ENCODE measurements around the gene CATSPERD. TPM values are rescaled to one million over a fixed set of nuclear protein-coding genes. Genes with fewer than 3 reads are reported as not detected.

Gene CATSPERD
- total RNA-seq, 1 donor from 2014 or later: not detected

DNA sequence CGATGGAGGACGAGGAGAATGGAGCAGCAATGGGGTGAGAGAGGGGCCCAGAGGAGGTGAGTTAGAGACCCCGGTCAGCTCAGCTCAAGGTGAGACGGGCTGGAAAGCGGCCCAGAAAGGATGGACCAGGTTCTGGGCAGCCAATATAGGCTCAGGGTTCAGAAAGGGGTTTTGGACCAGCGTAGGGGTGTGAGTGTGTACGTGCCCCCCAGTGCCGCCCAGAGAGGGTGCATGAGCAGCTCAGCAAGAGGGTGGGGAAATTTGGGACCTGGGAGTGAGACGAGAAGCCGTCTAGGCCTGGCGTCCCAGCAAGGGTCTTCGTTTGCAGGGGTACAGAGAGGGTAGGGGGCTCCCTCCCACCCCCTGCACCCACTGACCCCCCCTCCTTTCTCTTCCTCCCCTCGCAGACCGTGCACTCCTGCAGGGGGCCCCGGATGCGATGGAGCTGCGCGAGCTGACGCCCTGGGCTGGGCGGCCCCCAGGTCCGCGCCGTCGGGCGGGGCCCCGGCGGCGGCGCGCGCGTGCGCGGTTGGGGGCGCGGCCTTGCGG, 107.0 kb downstream of the CATSPERD start:
- Mint-ChIP-seq H3K4me1 (peaks cover 8% of the 10 kb centered on the region), H3K4me3 (peak overlapping the region; percentile 100), H3K27ac (peak overlapping the region; percentile 92), H3K9me3 (no peaks in the 10 kb centered on the region), H3K36me3 (ENCODE audit: low read depth) (no peaks in the 10 kb centered on the region), H3K27me3 (no peaks in the 10 kb centered on the region)
- intact Hi-C loops (cut with micrococcal nuclease): loop anchor here (5.0 to 10.0 kb wide), 2 partner anchors 75 to 137 kb away; partner anchors contain the start of genes NDUFA11 and VMAC
- no peak for DNase-seq

DNA sequence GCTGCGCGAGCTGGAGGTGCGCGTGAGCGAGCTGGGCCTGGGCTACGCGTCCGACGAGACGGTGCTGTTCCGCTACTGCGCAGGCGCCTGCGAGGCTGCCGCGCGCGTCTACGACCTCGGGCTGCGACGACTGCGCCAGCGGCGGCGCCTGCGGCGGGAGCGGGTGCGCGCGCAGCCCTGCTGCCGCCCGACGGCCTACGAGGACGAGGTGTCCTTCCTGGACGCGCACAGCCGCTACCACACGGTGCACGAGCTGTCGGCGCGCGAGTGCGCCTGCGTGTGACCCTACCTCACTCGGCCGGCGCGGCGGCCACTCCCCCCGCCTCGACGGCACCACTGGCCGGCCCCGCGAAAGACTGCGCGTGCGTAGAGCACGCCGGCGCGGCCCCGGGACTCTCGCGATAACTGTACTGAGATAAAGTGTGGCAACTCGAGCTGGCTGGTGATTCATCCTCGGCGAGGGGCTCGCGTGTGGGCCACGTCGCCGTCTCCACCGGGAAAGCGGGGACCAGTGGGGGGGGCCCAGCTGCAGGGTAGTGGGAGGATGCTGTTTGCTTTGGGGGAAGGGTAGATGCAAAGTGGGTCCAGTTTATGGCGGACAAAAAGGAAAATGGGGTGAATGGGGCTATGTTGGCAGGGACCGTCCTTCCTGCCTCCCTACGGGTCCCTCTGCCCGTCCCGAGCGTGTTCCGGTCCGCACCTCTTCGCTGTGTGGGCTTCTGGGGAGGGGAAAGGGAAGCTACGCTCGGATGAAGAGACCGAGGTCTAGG, 107.6 kb downstream of the CATSPERD start:
- Mint-ChIP-seq H3K4me3 (peak overlapping the region; percentile 100), H3K36me3 (ENCODE audit: low read depth) (no peaks in the 10 kb centered on the region), H3K27me3 (no peaks in the 10 kb centered on the region), H3K27ac (peak overlapping the region; percentile 100), H3K9me3 (no peaks in the 10 kb centered on the region), H3K4me1 (peaks cover 8% of the 10 kb centered on the region)
- intact Hi-C loops (cut with micrococcal nuclease): loop anchor here (1.0 to 10.0 kb wide), 4 partner anchors 23 to 137 kb away; partner anchors contain the start of genes NDUFA11, NRTN and VMAC
- peak; percentile 99 for DNase-seq

Other genes with a start within 250 kb of the CATSPERD start
- 0.33 and 0.52 TPM in 2 replicates for gene TINCR, start 152.7 kb upstream of the CATSPERD start, total RNA-seq
- gene SAFB2, start 97.9 kb upstream of the CATSPERD start, total RNA-seq: 97.6 and 101 TPM in 2 replicates
- 142 and 143 TPM in 2 replicates for gene SAFB, start 97.6 kb upstream of the CATSPERD start, total RNA-seq
- 56.2 and 63.4 TPM in 2 replicates for gene MICOS13, start 40.1 kb upstream of the CATSPERD start, total RNA-seq
- gene HSD11B1L, start 39.6 kb upstream of the CATSPERD start, total RNA-seq: 2.2 and 2.6 TPM in 2 replicates
- gene RPL36, start 30.3 kb upstream of the CATSPERD start, total RNA-seq: 1,117 and 1,132 TPM in 2 replicates
- gene LONP1, start 491 bp upstream of the CATSPERD start, total RNA-seq: 220 and 240 TPM in 2 replicates
- gene PRR22, start 64.1 kb downstream of the CATSPERD start, total RNA-seq: 6.7 and 7.5 TPM in 2 replicates
- gene DUS3L, start 70.5 kb downstream of the CATSPERD start, total RNA-seq: 85.8 and 89.8 TPM in 2 replicates
- 0.47 and 0.61 TPM in 2 replicates for gene NRTN, start 84.4 kb downstream of the CATSPERD start, total RNA-seq
- gene FUT6, start 119.1 kb downstream of the CATSPERD start, total RNA-seq: not detected in 2 replicates
- not detected in 2 replicates for gene FUT3, start 130.8 kb downstream of the CATSPERD start, total RNA-seq
- gene FUT5, start 149.9 kb downstream of the CATSPERD start, total RNA-seq: not detected in 2 replicates
- 237 and 251 TPM in 2 replicates for gene NDUFA11, start 183.2 kb downstream of the CATSPERD start, total RNA-seq
- 2.7 and 3.2 TPM in 2 replicates for gene VMAC, start 184.2 kb downstream of the CATSPERD start, total RNA-seq
- gene CAPS, start 193.6 kb downstream of the CATSPERD start, total RNA-seq: 4.0 and 4.1 TPM in 2 replicates

All from activated CD4-positive, alpha-beta T cell treated with anti-CD3 and anti-CD28 coated beads, Interleukin-2, amount 10 ng/mL, durations not matched to agents 24 days and 14 days (primary cell).